HEK293 (cell line): ENCODE results near the gene BAK1.
A peak's percentile ranks its signal among the peaks of the same experiment; 100 is the strongest.
"Not testable (repeated sequence)": the region's sequence is repeated elsewhere in the genome, so short reads cannot be mapped to it uniquely, and the experiment has no call there.

ENCODE experiments used
- CTCF ChIA-PET: fragments of 350-600 bp; formaldehyde crosslinking; extraction: SDS; loops from one replicate; lab custom pipeline; 2021; ENCODE audit warnings: antibody characterized with exemption; lab: Yijun Ruan, JAX
- POLR2A ChIA-PET: fragments of 300-600 bp; formaldehyde crosslinking; extraction: SDS; loops from one replicate; lab custom pipeline; 2020; ENCODE audit warnings: antibody characterized with exemption, inconsistent platforms; lab: Yijun Ruan, JAX
- H3K27ac ChIP-seq: fragments of 200-500 bp; sonication (Bioruptor generic); 2 replicates; pipeline ENCODE4 v1.5.1; 2014; ENCODE audit warnings: low read depth, low read length, control low read depth, inconsistent platforms; ENCODE audit errors: extremely low read depth
- H3K36me3 ChIP-seq, 2 experiments: fragments of 200-500 bp in 1 of 2; sonication (Bioruptor generic) in 1 of 2; 1 replicate in 1 of 2; 2 replicates in 1 of 2; pipeline ENCODE4 v1.5.1; 2014 to 2017; ENCODE audit warnings: inconsistent platforms in 2 of 2, low read length in 2 of 2; ENCODE audit not compliant: control insufficient read depth in 2 of 2, insufficient read depth in 1 of 2
- H3K4me1 ChIP-seq: fragments of 200-500 bp; sonication (Bioruptor generic); 2 replicates; pipeline ENCODE4 v1.5.1; 2014; ENCODE audit warnings: mild to moderate bottlenecking, low read length, inconsistent platforms; ENCODE audit not compliant: control insufficient read depth, insufficient read depth
- H3K4me3 ChIP-seq: 2 replicates; pipeline ENCODE4 v1.5.1; 2011; ENCODE audit warnings: low read depth, mild to moderate bottlenecking, control low read depth, low read length, moderate library complexity
- H3K9me3 ChIP-seq: fragments of 200-500 bp; sonication (Bioruptor generic); 2 replicates; pipeline ENCODE4 v1.5.1; 2014; ENCODE audit warnings: low read depth, low read length, inconsistent platforms; ENCODE audit not compliant: control insufficient read depth, insufficient read depth
- BCL11A ChIP-seq: fragments of 450-650 bp; formaldehyde crosslinking; IDR thresholded peaks from 2 replicates; pipeline ENCODE4 v1.5.1; 2016; ENCODE audit warnings: low read depth, missing biosample characterization, missing genetic modification characterization
- EGR2 ChIP-seq: fragments of 450-650 bp; formaldehyde crosslinking; IDR thresholded peaks from 2 replicates; pipeline ENCODE4 v1.5.1; 2016; ENCODE audit warnings: low read depth, missing biosample characterization, missing genetic modification characterization
- HOXD13 ChIP-seq: sonication (generic); formaldehyde crosslinking; IDR thresholded peaks from 2 replicates; pipeline ENCODE4 v1.8.0; 2022; ENCODE audit warnings: missing genetic modification reagents, borderline replicate concordance
- MEIS1 ChIP-seq: sonication (generic); formaldehyde crosslinking; IDR thresholded peaks from 2 replicates; pipeline ENCODE4 v1.8.1; 2022; ENCODE audit warnings: missing genetic modification reagents, mild to moderate bottlenecking, borderline replicate concordance
- OVOL3 ChIP-seq: fragments of 450-650 bp; formaldehyde crosslinking; IDR thresholded peaks from 2 replicates; pipeline ENCODE4 v1.5.1; 2016; ENCODE audit warnings: missing biosample characterization, missing genetic modification characterization
- TCF7L2 ChIP-seq: IDR thresholded peaks from 2 replicates; pipeline ENCODE4 v1.6.1; 2011; ENCODE audit warnings: low read depth, mild to moderate bottlenecking, inconsistent platforms, low read length, moderate library complexity, borderline replicate concordance
- YY1 ChIP-seq: fragments of 450-650 bp; formaldehyde crosslinking; IDR thresholded peaks from 2 replicates; pipeline ENCODE4 v1.5.1; 2018; ENCODE audit warnings: missing biosample characterization, missing genetic modification characterization
- ZBTB17 ChIP-seq: fragments of 450-650 bp; formaldehyde crosslinking; IDR thresholded peaks from 2 replicates; pipeline ENCODE4 v1.5.1; 2016; ENCODE audit warnings: missing biosample characterization, missing genetic modification characterization
- ZBTB8A ChIP-seq: fragments of 450-650 bp; formaldehyde crosslinking; IDR thresholded peaks from 2 replicates; pipeline ENCODE4 v1.5.1; 2016; ENCODE audit warnings: missing biosample characterization, missing genetic modification characterization
- ZFHX2 ChIP-seq: fragments of 450-650 bp; formaldehyde crosslinking; conservative IDR thresholded peaks from 2 replicates; pipeline ENCODE4 v1.5.1; 2016; ENCODE audit warnings: missing biosample characterization, missing genetic modification characterization
- ZNF155 ChIP-seq: fragments of 450-650 bp; formaldehyde crosslinking; IDR thresholded peaks from 2 replicates; pipeline ENCODE4 v1.5.1; 2016; ENCODE audit warnings: missing biosample characterization, missing genetic modification characterization
- ZNF202 ChIP-seq: fragments of 450-650 bp; formaldehyde crosslinking; IDR thresholded peaks from 2 replicates; pipeline ENCODE4 v1.5.1; 2016; ENCODE audit warnings: missing biosample characterization, missing genetic modification characterization, borderline replicate concordance
- ZNF335 ChIP-seq: fragments of 450-650 bp; formaldehyde crosslinking; conservative IDR thresholded peaks from 2 replicates; pipeline ENCODE4 v1.5.1; 2016; ENCODE audit warnings: missing biosample characterization, missing genetic modification characterization
- ZNF341 ChIP-seq: fragments of 450-650 bp; formaldehyde crosslinking; IDR thresholded peaks from 2 replicates; pipeline ENCODE4; 2016; ENCODE audit warnings: low read depth, missing biosample characterization, missing genetic modification characterization
- ZNF354C ChIP-seq: fragments of 450-650 bp; formaldehyde crosslinking; IDR thresholded peaks from 2 replicates; pipeline ENCODE4 v1.5.1; 2016; ENCODE audit warnings: missing biosample characterization, missing genetic modification characterization, low read depth, borderline replicate concordance
- ZNF404 ChIP-seq: fragments of 450-650 bp; formaldehyde crosslinking; IDR thresholded peaks from 2 replicates; pipeline ENCODE4 v1.5.1; 2017; ENCODE audit warnings: missing biosample characterization, missing genetic modification characterization
- ZNF433 ChIP-seq: fragments of 450-650 bp; formaldehyde crosslinking; IDR thresholded peaks from 2 replicates; pipeline ENCODE4 v1.5.1; 2016; ENCODE audit warnings: missing biosample characterization, missing genetic modification characterization, low read depth
- ZNF544 ChIP-seq: fragments of 450-650 bp; formaldehyde crosslinking; IDR thresholded peaks from 2 replicates; pipeline ENCODE4 v1.5.0; 2017; ENCODE audit warnings: missing biosample characterization, missing genetic modification characterization
- ZNF585B ChIP-seq: fragments of 450-650 bp; formaldehyde crosslinking; IDR thresholded peaks from 2 replicates; pipeline ENCODE4 v1.5.1; 2016; ENCODE audit warnings: missing biosample characterization, missing genetic modification characterization
- ZNF624 ChIP-seq: fragments of 450-650 bp; formaldehyde crosslinking; IDR thresholded peaks from 2 replicates; pipeline ENCODE4 v1.5.1; 2017; ENCODE audit warnings: missing biosample characterization, missing genetic modification characterization
- ZNF629 ChIP-seq: fragments of 450-650 bp; formaldehyde crosslinking; IDR thresholded peaks from 2 replicates; pipeline ENCODE4 v1.5.1; 2017; ENCODE audit warnings: missing biosample characterization, missing genetic modification characterization
- ZNF843 ChIP-seq: fragments of 450-650 bp; formaldehyde crosslinking; IDR thresholded peaks from 2 replicates; pipeline ENCODE4 v1.5.1; 2016; ENCODE audit warnings: missing biosample characterization, missing genetic modification characterization
- ZXDB ChIP-seq: fragments of 450-650 bp; formaldehyde crosslinking; IDR thresholded peaks from 2 replicates; pipeline ENCODE4 v1.5.1; 2016; ENCODE audit warnings: missing biosample characterization, missing genetic modification characterization
- TF ChIP-seq, protein P1 (sequence below): fragments of 450-650 bp; formaldehyde crosslinking; IDR thresholded peaks from 2 replicates; pipeline ENCODE4 v1.5.1; 2016; ENCODE audit warnings: missing biosample characterization, missing genetic modification characterization, low read depth
- TF ChIP-seq, protein P2 (sequence below): fragments of 450-650 bp; IDR thresholded peaks from 2 replicates; pipeline ENCODE4 v1.5.1; 2018; ENCODE audit warnings: missing biosample characterization, mild to moderate bottlenecking, missing genetic modification characterization

The BAK1 gene

DNA sequence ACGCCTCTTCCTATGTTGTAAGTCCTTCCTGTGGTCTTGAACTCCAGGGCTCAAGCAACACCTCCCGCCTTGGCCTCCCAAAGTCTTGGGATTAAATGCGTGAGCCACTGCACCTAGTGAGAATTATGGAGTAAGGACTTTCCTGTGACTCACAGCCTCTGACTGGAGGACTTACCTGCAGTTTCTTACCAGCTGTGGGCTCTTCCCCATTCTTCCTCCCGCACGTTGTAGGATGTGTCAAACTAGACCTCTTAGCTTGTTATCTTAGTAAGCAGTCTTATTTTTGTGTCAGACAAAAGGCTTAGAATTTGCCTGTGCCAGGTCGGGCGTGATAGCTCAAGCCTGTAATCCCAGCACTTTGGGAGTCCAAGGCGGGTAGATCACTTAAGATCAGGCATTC lies 30.9 kb downstream of the BAK1 start:
- ChIA-PET CTCF (interaction anchor here (0.6 to 1.3 kb wide), 2 partner anchors 20 to 36 kb away, joined by 4 read pairs; no protein-coding TSS in a partner anchor), POLR2A (no interaction called here)
- Histone ChIP-seq H3K27ac (no peak overlapping the region), H3K36me3 (no peaks in the 10 kb centered on the region), H3K9me3 (no peaks in the 10 kb centered on the region), H3K4me3 (no peak overlapping the region), H3K4me1 (peaks cover 2% of the 10 kb centered on the region; the same call in 1 of the 2 replicates)
- TF ChIP-seq EGR2, result no peak

DNA sequence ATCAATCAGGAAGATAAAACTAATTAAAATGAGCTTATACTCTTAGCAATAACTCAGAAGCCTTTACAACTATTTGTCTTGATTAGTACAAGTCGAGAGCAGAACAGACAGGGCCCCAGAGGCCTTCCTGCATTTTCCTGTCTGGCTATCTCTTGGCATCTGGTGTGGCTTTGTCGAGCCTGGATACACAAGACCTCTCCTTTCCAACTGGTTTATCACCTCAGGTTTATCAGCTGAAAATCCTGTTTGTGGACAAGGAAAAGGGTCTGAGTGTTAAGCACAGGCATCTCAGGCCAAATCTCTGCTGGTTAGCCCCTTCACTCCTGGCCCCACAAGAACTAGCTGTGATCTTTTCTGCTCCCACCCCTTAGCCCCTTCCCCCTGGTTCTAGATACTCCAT lies 32.6 kb downstream of the BAK1 start:
- no peak overlapping the region for H3K4me3 ChIP-seq
- H3K36me3 ChIP-seq, result no peaks in the 10 kb centered on the region
- CTCF ChIA-PET, result interaction anchor here (0.7 kb wide), 2 partner anchors 9 to 14 kb away, joined by 3 to 4 read pairs; no protein-coding TSS in a partner anchor
- H3K9me3 ChIP-seq, result no peaks in the 10 kb centered on the region
- H3K4me1 ChIP-seq, result no peaks in the 10 kb centered on the region; the same call in 1 of the 2 replicates
- POLR2A ChIA-PET, result no interaction called here
- TF ChIP-seq ZBTB17 (tag by site-specific recombination) (peak; percentile 21; the same call in 1 of the 2 replicates), ZFHX2 (tag by site-specific recombination) (no peak), ZNF341 (tag by site-specific recombination) (no peak), MEIS1 (CRISPR knock-in tag) (no peak), ZNF335 (tag by site-specific recombination) (no peak), ZXDB (tag by site-specific recombination) (no peak)
- H3K27ac ChIP-seq, result no peak overlapping the region

DNA sequence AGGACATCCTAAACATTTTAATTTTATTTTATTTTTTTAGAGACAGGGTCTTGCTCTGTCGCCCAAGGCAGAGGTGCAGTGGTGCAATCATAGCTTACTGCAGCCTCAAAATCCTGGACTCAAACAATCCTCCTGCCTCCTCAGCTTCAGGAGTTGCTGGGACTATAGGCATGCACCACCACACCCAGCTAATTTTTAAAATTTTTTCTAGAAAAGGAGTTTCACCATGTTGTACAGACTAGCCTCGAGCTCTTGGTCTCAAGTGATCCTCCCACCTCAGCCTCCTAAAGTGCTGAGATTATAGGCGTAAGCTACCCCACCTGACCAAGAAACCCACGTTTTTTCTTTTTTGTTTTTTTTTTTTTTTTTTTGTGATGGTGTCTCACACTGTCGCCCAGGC lies 33.3 kb downstream of the BAK1 start:
- ChIA-PET CTCF (no interaction called here), POLR2A (no interaction called here)
- no peaks in the 10 kb centered on the region for H3K9me3 ChIP-seq
- H3K27ac ChIP-seq, result no peak overlapping the region
- H3K4me3 ChIP-seq, result no peak overlapping the region
- H3K36me3 ChIP-seq, result no peaks in the 10 kb centered on the region
- no peak for TF ChIP-seq ZNF155
- no peak for TF ChIP-seq ZNF624
- TF ChIP-seq, protein P1, sequence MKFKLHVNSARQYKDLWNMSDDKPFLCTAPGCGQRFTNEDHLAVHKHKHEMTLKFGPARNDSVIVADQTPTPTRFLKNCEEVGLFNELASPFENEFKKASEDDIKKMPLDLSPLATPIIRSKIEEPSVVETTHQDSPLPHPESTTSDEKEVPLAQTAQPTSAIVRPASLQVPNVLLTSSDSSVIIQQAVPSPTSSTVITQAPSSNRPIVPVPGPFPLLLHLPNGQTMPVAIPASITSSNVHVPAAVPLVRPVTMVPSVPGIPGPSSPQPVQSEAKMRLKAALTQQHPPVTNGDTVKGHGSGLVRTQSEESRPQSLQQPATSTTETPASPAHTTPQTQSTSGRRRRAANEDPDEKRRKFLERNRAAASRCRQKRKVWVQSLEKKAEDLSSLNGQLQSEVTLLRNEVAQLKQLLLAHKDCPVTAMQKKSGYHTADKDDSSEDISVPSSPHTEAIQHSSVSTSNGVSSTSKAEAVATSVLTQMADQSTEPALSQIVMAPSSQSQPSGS (tag by site-specific recombination), result no peak
- TF ChIP-seq ZNF629 (tag by site-specific recombination), result no peak
- no peak for TF ChIP-seq ZNF354C
- no peak for TF ChIP-seq YY1
- no peak for TF ChIP-seq OVOL3 (tag by site-specific recombination)
- TF ChIP-seq TCF7L2, result no peak
- H3K4me1 ChIP-seq, result no peaks in the 10 kb centered on the region

DNA sequence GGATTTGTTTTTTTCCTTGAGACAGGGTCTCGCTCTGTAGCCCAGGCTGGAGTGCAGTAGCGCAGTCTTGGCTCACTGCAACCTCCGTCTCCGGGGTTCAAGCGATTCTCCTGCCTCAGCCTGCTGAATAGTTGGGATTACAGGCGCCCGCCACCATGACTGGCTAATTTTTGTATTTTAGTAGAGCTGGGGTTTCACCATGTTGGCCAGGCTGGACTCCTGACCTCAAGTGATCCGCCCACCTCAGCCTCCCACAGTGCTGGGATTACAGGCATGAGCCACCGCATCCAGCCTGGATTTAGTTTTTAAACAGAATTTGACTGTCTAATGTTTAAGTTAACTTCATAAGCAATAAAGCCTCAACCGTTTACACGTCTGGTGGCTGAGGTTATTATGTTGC lies 34.8 kb downstream of the BAK1 start:
- H3K4me1 ChIP-seq, H3K27ac ChIP-seq, H3K4me3 ChIP-seq, H3K36me3 ChIP-seq, H3K9me3 ChIP-seq, POLR2A ChIA-PET: not testable (repeated sequence)
- CTCF ChIA-PET, result interaction anchor here (0.6 kb wide), 2 partner anchors 50 to 415 kb away, joined by 3 read pairs; no protein-coding TSS in a partner anchor
- peak; percentile 51 for TF ChIP-seq ZFHX2 (tag by site-specific recombination)

DNA sequence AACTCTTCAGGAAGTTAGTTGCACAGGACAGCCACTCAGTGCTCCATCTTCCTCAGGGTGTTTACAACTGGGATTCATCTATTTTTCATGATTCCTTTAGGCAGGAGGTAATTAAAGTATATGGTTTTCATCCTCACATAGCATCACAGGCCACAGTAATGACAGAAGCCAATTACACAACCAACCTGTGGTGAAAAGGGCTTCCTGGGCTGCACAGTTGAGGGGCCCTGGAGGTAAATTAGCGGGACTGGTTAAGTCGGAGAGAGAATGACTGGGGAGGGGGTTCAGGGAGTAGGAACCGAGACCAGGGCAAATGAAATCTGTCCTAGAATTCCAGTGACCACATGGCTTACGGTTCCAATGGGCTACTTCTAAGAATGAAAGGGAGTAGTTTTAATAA lies 37.0 kb downstream of the BAK1 start:
- H3K36me3 ChIP-seq, result no peaks in the 10 kb centered on the region
- H3K27ac ChIP-seq, result no peak overlapping the region
- no peak overlapping the region for H3K4me3 ChIP-seq
- ChIA-PET CTCF (no interaction called here), POLR2A (interaction anchor here (0.6 kb wide), 1 partner anchor 13 kb away, joined by 3 read pairs; no protein-coding TSS in a partner anchor)
- no peaks in the 10 kb centered on the region for H3K9me3 ChIP-seq
- H3K4me1 ChIP-seq, result no peaks in the 10 kb centered on the region
- TF ChIP-seq ZBTB8A (tag by site-specific recombination), result no peak
- TF ChIP-seq BCL11A (tag by site-specific recombination), result no peak
- TF ChIP-seq ZNF433, result no peak
- no peak for TF ChIP-seq ZNF202 (tag by site-specific recombination)
- TF ChIP-seq, protein P2, sequence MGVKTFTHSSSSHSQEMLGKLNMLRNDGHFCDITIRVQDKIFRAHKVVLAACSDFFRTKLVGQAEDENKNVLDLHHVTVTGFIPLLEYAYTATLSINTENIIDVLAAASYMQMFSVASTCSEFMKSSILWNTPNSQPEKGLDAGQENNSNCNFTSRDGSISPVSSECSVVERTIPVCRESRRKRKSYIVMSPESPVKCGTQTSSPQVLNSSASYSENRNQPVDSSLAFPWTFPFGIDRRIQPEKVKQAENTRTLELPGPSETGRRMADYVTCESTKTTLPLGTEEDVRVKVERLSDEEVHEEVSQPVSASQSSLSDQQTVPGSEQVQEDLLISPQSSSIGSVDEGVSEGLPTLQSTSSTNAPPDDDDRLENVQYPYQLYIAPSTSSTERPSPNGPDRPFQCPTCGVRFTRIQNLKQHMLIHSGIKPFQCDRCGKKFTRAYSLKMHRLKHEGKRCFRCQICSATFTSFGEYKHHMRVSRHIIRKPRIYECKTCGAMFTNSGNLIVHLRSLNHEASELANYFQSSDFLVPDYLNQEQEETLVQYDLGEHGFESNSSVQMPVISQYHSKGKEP (tag by site-specific recombination), result no peak
- no peak for TF ChIP-seq ZNF843 (tag by site-specific recombination)
- no peak for TF ChIP-seq ZNF585B (tag by site-specific recombination)
- no peak for TF ChIP-seq ZNF404 (tag by site-specific recombination)
- TF ChIP-seq HOXD13, result no peak
- TF ChIP-seq ZNF544, result no peak
